ENCODE measurements around the gene CSE1L. TPM values are rescaled to one million over a fixed set of nuclear protein-coding genes. Genes with fewer than 3 reads are reported as not detected.
A peak's percentile ranks its signal among the peaks of the same experiment; 100 is the strongest.

CSE1L gene
- total and polyA plus RNA-seq, 2 experiments from 2014 or later: 163 to 326 TPM

DNA sequence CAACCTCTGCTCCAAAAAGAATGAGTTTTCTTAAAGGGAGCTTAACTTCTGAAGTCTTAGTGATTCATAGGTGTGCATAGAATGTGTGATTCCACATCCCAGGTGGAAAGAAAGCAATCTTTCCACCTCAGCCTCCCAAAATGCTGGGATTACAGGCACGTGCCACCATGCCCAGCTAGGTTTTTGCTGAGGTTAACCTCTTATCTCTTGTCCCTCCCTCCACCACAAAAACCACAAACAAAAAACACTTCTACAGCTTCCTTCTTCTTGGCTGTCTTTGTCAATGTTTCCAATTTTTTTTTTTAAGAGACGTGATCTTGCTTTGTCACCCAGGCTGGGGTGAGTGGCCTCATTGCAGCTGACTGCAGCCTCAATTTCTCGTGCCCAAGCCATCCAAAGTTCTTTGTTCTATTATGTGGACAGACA is 8.1 kb upstream of the CSE1L start:
- H3K79me2 ChIP-seq (replicated peaks; ENCODE audit: insufficient read depth): no peaks in the 10 kb centered on the region
- Mint-ChIP-seq H3K27ac (no peak overlapping the region), H3K4me1 (peaks cover 8% of the 10 kb centered on the region; the same call in 2 of the 3 replicates), H3K36me3 (ENCODE audit: low read depth) (peaks cover 6% of the 10 kb centered on the region; the same call in 2 of the 3 replicates), H3K4me3 (no peak overlapping the region), H3K9me3 (no peaks in the 10 kb centered on the region), H3K27me3 (ENCODE audit: insufficient read depth, low read depth, poor library complexity) (peaks cover 4% of the 10 kb centered on the region)
- no peak overlapping the region for H3K4me2 ChIP-seq
- DNase-seq (ENCODE audit: low spot score) (no peak), ATAC-seq (no peak)
- peaks cover 4% of the 10 kb centered on the region; the same call in 1 of the 2 replicates for H3K36me3 ChIP-seq (ENCODE audit: insufficient read depth)
- H3F3A ChIP-seq (replicated peaks; ENCODE audit: low read depth): no peaks in the 10 kb centered on the region
- no peaks in the 10 kb centered on the region for H3K27me3 ChIP-seq (ENCODE audit: insufficient read depth)
- H2AFZ ChIP-seq: no peak overlapping the region
- no peaks in the 10 kb centered on the region for H3K9me2 ChIP-seq (ENCODE audit: insufficient read depth)
- H3K27ac ChIP-seq (ENCODE audit: low read depth): peak overlapping the region; percentile 7; the same call in 1 of the 2 replicates
- H3K4me1 ChIP-seq (ENCODE audit: insufficient read depth): peaks cover 8% of the 10 kb centered on the region
- peaks cover 3% of the 10 kb centered on the region; the same call in 1 of the 2 replicates for H4K20me1 ChIP-seq (replicated peaks; ENCODE audit: insufficient read depth)
- TF ChIP-seq, protein P1, sequence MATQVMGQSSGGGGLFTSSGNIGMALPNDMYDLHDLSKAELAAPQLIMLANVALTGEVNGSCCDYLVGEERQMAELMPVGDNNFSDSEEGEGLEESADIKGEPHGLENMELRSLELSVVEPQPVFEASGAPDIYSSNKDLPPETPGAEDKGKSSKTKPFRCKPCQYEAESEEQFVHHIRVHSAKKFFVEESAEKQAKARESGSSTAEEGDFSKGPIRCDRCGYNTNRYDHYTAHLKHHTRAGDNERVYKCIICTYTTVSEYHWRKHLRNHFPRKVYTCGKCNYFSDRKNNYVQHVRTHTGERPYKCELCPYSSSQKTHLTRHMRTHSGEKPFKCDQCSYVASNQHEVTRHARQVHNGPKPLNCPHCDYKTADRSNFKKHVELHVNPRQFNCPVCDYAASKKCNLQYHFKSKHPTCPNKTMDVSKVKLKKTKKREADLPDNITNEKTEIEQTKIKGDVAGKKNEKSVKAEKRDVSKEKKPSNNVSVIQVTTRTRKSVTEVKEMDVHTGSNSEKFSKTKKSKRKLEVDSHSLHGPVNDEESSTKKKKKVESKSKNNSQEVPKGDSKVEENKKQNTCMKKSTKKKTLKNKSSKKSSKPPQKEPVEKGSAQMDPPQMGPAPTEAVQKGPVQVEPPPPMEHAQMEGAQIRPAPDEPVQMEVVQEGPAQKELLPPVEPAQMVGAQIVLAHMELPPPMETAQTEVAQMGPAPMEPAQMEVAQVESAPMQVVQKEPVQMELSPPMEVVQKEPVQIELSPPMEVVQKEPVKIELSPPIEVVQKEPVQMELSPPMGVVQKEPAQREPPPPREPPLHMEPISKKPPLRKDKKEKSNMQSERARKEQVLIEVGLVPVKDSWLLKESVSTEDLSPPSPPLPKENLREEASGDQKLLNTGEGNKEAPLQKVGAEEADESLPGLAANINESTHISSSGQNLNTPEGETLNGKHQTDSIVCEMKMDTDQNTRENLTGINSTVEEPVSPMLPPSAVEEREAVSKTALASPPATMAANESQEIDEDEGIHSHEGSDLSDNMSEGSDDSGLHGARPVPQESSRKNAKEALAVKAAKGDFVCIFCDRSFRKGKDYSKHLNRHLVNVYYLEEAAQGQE (IDR thresholded peaks at IDR 0.05; ENCODE audit: unreplicated experiment): no peak
- no peak for TF ChIP-seq EZH2 (IDR thresholded peaks at IDR 0.05; ENCODE audit: low read depth, unreplicated experiment)
- no peak for TF ChIP-seq EZH2phosphoT487 (IDR thresholded peaks at IDR 0.05; ENCODE audit: unreplicated experiment)
- no peak for TF ChIP-seq JUNB (IDR thresholded peaks at IDR 0.05; ENCODE audit: unreplicated experiment)
- TF ChIP-seq POLR2AphosphoS5 (IDR thresholded peaks at IDR 0.05; ENCODE audit: low read depth): no peak
- no peak for TF ChIP-seq ZNF331 (CRISPR knock-in tag; IDR thresholded peaks at IDR 0.05; ENCODE audit: low read depth)
- no peak overlapping the region for H3K4me3 ChIP-seq

DNA sequence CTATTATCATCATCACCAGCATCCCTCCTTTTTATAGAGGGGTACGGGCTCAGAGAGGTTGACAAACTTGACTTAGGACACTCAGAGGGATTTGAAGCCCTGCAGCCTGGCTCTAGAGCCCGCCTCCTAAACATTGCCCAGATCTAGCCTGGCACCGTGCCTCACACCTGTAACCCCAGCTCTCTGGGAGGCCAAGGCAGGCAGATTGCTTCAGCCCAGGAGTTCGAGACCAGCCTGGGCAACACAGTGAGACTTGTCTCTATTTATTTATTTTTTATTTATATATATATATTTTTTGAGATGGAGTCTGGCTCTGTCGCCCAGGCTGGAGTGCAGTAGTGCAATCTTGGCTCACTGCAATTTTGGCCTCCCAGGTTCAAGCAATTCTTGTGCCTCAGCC is 6.3 kb upstream of the CSE1L start:
- Mint-ChIP-seq H3K36me3 (ENCODE audit: low read depth) (no peaks in the 10 kb centered on the region), H3K4me1 (peaks cover 8% of the 10 kb centered on the region; the same call in 2 of the 3 replicates), H3K9me3 (no peaks in the 10 kb centered on the region), H3K27ac (no peak overlapping the region), H3K27me3 (ENCODE audit: insufficient read depth, low read depth, poor library complexity) (peaks cover 5% of the 10 kb centered on the region), H3K4me3 (no peak overlapping the region)
- ATAC-seq (no peak), DNase-seq (ENCODE audit: low spot score) (no peak)
- Histone ChIP-seq H3K27ac (ENCODE audit: low read depth) (no peak overlapping the region), H3K4me1 (ENCODE audit: insufficient read depth) (peaks cover 8% of the 10 kb centered on the region), H3K79me2 (replicated peaks; ENCODE audit: insufficient read depth) (no peaks in the 10 kb centered on the region), H3F3A (replicated peaks; ENCODE audit: low read depth) (no peaks in the 10 kb centered on the region), H3K36me3 (ENCODE audit: insufficient read depth) (no peaks in the 10 kb centered on the region), H4K20me1 (replicated peaks; ENCODE audit: insufficient read depth) (peaks cover 3% of the 10 kb centered on the region; the same call in 1 of the 2 replicates), H2AFZ (no peak overlapping the region), H3K4me2 (no peak overlapping the region), H3K27me3 (ENCODE audit: insufficient read depth) (no peaks in the 10 kb centered on the region), H3K9me2 (ENCODE audit: insufficient read depth) (no peaks in the 10 kb centered on the region), H3K4me3 (no peak overlapping the region)
- no peak for TF ChIP-seq JUNB (IDR thresholded peaks at IDR 0.05; ENCODE audit: unreplicated experiment)
- TF ChIP-seq, protein P2, sequence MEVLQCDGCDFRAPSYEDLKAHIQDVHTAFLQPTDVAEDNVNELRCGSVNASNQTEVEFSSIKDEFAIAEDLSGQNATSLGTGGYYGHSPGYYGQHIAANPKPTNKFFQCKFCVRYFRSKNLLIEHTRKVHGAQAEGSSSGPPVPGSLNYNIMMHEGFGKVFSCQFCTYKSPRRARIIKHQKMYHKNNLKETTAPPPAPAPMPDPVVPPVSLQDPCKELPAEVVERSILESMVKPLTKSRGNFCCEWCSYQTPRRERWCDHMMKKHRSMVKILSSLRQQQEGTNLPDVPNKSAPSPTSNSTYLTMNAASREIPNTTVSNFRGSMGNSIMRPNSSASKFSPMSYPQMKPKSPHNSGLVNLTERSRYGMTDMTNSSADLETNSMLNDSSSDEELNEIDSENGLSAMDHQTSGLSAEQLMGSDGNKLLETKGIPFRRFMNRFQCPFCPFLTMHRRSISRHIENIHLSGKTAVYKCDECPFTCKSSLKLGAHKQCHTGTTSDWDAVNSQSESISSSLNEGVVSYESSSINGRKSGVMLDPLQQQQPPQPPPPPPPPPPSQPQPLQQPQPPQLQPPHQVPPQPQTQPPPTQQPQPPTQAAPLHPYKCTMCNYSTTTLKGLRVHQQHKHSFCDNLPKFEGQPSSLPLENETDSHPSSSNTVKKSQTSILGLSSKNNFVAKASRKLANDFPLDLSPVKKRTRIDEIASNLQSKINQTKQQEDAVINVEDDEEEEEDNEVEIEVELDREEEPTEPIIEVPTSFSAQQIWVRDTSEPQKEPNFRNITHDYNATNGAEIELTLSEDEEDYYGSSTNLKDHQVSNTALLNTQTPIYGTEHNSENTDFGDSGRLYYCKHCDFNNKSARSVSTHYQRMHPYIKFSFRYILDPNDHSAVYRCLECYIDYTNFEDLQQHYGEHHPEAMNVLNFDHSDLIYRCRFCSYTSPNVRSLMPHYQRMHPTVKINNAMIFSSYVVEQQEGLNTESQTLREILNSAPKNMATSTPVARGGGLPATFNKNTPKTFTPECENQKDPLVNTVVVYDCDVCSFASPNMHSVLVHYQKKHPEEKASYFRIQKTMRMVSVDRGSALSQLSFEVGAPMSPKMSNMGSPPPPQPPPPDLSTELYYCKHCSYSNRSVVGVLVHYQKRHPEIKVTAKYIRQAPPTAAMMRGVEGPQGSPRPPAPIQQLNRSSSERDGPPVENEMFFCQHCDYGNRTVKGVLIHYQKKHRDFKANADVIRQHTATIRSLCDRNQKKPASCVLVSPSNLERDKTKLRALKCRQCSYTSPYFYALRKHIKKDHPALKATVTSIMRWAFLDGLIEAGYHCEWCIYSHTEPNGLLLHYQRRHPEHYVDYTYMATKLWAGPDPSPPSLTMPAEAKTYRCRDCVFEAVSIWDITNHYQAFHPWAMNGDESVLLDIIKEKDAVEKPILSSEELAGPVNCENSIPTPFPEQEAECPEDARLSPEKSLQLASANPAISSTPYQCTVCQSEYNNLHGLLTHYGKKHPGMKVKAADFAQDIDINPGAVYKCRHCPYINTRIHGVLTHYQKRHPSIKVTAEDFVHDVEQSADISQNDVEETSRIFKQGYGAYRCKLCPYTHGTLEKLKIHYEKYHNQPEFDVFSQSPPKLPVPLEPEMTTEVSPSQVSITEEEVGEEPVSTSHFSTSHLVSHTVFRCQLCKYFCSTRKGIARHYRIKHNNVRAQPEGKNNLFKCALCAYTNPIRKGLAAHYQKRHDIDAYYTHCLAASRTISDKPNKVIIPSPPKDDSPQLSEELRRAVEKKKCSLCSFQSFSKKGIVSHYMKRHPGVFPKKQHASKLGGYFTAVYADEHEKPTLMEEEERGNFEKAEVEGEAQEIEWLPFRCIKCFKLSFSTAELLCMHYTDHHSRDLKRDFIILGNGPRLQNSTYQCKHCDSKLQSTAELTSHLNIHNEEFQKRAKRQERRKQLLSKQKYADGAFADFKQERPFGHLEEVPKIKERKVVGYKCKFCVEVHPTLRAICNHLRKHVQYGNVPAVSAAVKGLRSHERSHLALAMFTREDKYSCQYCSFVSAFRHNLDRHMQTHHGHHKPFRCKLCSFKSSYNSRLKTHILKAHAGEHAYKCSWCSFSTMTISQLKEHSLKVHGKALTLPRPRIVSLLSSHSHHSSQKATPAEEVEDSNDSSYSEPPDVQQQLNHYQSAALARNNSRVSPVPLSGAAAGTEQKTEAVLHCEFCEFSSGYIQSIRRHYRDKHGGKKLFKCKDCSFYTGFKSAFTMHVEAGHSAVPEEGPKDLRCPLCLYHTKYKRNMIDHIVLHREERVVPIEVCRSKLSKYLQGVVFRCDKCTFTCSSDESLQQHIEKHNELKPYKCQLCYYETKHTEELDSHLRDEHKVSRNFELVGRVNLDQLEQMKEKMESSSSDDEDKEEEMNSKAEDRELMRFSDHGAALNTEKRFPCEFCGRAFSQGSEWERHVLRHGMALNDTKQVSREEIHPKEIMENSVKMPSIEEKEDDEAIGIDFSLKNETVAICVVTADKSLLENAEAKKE (CRISPR knock-in tag; IDR thresholded peaks at IDR 0.05): no peak
- no peak for TF ChIP-seq EZH2 (IDR thresholded peaks at IDR 0.05; ENCODE audit: low read depth, unreplicated experiment)
- TF ChIP-seq NANOG (IDR thresholded peaks at IDR 0.05; ENCODE audit: borderline replicate concordance): no peak
- TF ChIP-seq, protein P1 (IDR thresholded peaks at IDR 0.05; ENCODE audit: unreplicated experiment): no peak
